ENCODE data around the gene CCDC188. TPM values are rescaled to one million over a fixed set of nuclear protein-coding genes. Genes with fewer than 3 reads are reported as not detected.

The CCDC188 gene
- total and polyA plus RNA-seq, 9 of the 15 experiments (the other 6 are each of a cell fraction or from before 2014, with no cell fraction given), result not detected

- TF ChIP-seq MYC (IDR thresholded peaks at IDR 0.05; ENCODE audit: low read depth, low read length) (no peak), MYC (CRISPR knock-in tag; IDR thresholded peaks at IDR 0.05; ENCODE audit: borderline replicate concordance, low read depth) (no peak), RBFOX2 (IDR thresholded peaks at IDR 0.05; ENCODE audit: low read depth, low read length) (peak; percentile 75), ZBTB26 (CRISPR knock-in tag; IDR thresholded peaks at IDR 0.05) (0 out of 2 replicates have a peak, but pooled peaks have one; percentile 3), MAX (CRISPR knock-in tag; IDR thresholded peaks at IDR 0.05) (no peak), IRF2 (CRISPR knock-in tag; IDR thresholded peaks at IDR 0.05) (no peak), KDM5B (IDR thresholded peaks at IDR 0.05; ENCODE audit: insufficient replicate concordance, low read depth, low read length) (peak; percentile 25), RUNX1 (IDR thresholded peaks at IDR 0.05; ENCODE audit: low read depth) (no peak), MNT (conservative IDR thresholded peaks at IDR 0.05) (no peak), XRCC3 (IDR thresholded peaks at IDR 0.05) (no peak), ZNF740 (CRISPR knock-in tag; IDR thresholded peaks at IDR 0.05) (no peak), ZNF740 (tag; IDR thresholded peaks at IDR 0.05) (no peak), EZH2 (IDR thresholded peaks at IDR 0.05; ENCODE audit: borderline replicate concordance, low read depth, low read length) (no peak), FOXP4 (CRISPR knock-in tag; IDR thresholded peaks at IDR 0.05; ENCODE audit: borderline replicate concordance) (no peak), HNRNPLL (IDR thresholded peaks at IDR 0.05; ENCODE audit: low read depth, low read length, poor library complexity, severe bottlenecking) (peak; percentile 23), SUPT5H (IDR thresholded peaks at IDR 0.05) (peak; percentile 20; the same call in 1 of the 2 replicates), CLOCK (CRISPR knock-in tag; IDR thresholded peaks at IDR 0.05; ENCODE audit: borderline replicate concordance) (0 out of 2 replicates have a peak, but pooled peaks have one; percentile 12)
Measured at GRCh38 chr22:20125201-20126174, 25.4 kb downstream of the CCDC188 start (continued).
